ENCODE data around the gene CFAP61.

- no peak for TF ChIP-seq CTCF (IDR thresholded peaks at IDR 0.05 in 4 of 5, conservative IDR thresholded peaks at IDR 0.05 in 1 of 5)
- TF ChIP-seq POLR2A (IDR thresholded peaks at IDR 0.05) = no peak
These were observed 149.3 kb downstream of the CFAP61 start for GRCh38 chr20:20201639-20202038.
